ENCODE measurements around the gene POLE. TPM values are rescaled to one million over a fixed set of nuclear protein-coding genes. Genes with fewer than 3 reads are reported as not detected.

The POLE gene
- total and polyA plus RNA-seq, 9 of the 15 experiments (the other 6 are each of a cell fraction or from before 2014, with no cell fraction given) = 2.4 to 154 (median 49.6) TPM

- TF ChIP-seq ZNF140 (CRISPR knock-in tag; IDR thresholded peaks at IDR 0.05) (no peak), SPI1 (IDR thresholded peaks at IDR 0.05; ENCODE audit: borderline replicate concordance, low read depth, low read length) (no peak), STAT5B (CRISPR knock-in tag; IDR thresholded peaks at IDR 0.05) (no peak), GTF2A2 (tag; IDR thresholded peaks at IDR 0.05) (no peak), POLR3A (IDR thresholded peaks at IDR 0.05; ENCODE audit: borderline replicate concordance, extremely low read depth, insufficient read depth, insufficient read length) (no peak), HOXB6 (CRISPR knock-in tag; IDR thresholded peaks at IDR 0.05; ENCODE audit: borderline replicate concordance) (no peak), XRCC4 (IDR thresholded peaks at IDR 0.05; ENCODE audit: extremely low read depth, insufficient read depth, insufficient read length) (no peak), PTRF (tag; IDR thresholded peaks at IDR 0.05) (no peak), MCM3 (IDR thresholded peaks at IDR 0.05) (no peak), BDP1 (IDR thresholded peaks at IDR 0.05; ENCODE audit: insufficient read depth, insufficient read length) (no peak), ZNF444 (CRISPR knock-in tag; IDR thresholded peaks at IDR 0.05) (no peak), FOXA3 (CRISPR knock-in tag; conservative IDR thresholded peaks at IDR 0.05 in 1 of 2, IDR thresholded peaks at IDR 0.05 in 1 of 2) (0 out of 4 replicates have a peak, but pooled peaks of 1 of the 2 experiments have one; percentile 31), ETS2 (tag; IDR thresholded peaks at IDR 0.05; ENCODE audit: borderline replicate concordance, poor library complexity, severe bottlenecking) (no peak), MYNN (IDR thresholded peaks at IDR 0.05) (peak; percentile 55; the same call in 1 of the 2 replicates), MYNN (CRISPR knock-in tag; IDR thresholded peaks at IDR 0.05) (no peak), ZKSCAN1 (IDR thresholded peaks at IDR 0.05; ENCODE audit: low read depth, low read length) (no peak), SAFB (IDR thresholded peaks at IDR 0.05; ENCODE audit: borderline replicate concordance, low read depth, low read length) (no peak), MEF2D (tag; conservative IDR thresholded peaks at IDR 0.05; ENCODE audit: low read depth) (no peak), MAX (CRISPR knock-in tag; IDR thresholded peaks at IDR 0.05) (peak; percentile 75)
- TF ChIP-seq, protein P1, sequence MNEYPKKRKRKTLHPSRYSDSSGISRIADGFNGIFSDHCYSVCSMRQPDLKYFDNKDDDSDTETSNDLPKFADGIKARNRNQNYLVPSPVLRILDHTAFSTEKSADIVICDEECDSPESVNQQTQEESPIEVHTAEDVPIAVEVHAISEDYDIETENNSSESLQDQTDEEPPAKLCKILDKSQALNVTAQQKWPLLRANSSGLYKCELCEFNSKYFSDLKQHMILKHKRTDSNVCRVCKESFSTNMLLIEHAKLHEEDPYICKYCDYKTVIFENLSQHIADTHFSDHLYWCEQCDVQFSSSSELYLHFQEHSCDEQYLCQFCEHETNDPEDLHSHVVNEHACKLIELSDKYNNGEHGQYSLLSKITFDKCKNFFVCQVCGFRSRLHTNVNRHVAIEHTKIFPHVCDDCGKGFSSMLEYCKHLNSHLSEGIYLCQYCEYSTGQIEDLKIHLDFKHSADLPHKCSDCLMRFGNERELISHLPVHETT (CRISPR knock-in tag; conservative IDR thresholded peaks at IDR 0.05 in 1 of 2, IDR thresholded peaks at IDR 0.05 in 1 of 2) = no peak
- TF ChIP-seq, protein P2, sequence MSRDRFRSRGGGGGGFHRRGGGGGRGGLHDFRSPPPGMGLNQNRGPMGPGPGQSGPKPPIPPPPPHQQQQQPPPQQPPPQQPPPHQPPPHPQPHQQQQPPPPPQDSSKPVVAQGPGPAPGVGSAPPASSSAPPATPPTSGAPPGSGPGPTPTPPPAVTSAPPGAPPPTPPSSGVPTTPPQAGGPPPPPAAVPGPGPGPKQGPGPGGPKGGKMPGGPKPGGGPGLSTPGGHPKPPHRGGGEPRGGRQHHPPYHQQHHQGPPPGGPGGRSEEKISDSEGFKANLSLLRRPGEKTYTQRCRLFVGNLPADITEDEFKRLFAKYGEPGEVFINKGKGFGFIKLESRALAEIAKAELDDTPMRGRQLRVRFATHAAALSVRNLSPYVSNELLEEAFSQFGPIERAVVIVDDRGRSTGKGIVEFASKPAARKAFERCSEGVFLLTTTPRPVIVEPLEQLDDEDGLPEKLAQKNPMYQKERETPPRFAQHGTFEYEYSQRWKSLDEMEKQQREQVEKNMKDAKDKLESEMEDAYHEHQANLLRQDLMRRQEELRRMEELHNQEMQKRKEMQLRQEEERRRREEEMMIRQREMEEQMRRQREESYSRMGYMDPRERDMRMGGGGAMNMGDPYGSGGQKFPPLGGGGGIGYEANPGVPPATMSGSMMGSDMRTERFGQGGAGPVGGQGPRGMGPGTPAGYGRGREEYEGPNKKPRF (IDR thresholded peaks at IDR 0.05; ENCODE audit: low read depth, low read length) = no peak
Observed at GRCh38 chr12:132622437-132623071, 64.6 kb downstream of the POLE start (continued).
